DND-41 (cell line): Measurements from ENCODE around the gene KCNT1.

ENCODE experiments used
- ATAC-seq: fragments of 200-7000 bp; cut with Tn5 transposase; 3 replicates; pipeline ENCODE4 v1.9.1; 2021; ENCODE audit warnings: low read depth; ENCODE audit not compliant: insufficient read depth
- DNase-seq: peaks from one replicate; pipeline ENCODE4 v3.0.0-alpha.2; 2020
- H2AFZ ChIP-seq: 2 replicates; pipeline ENCODE4 v1.6.0; 2012; ENCODE audit warnings: low read depth, low read length
- H3K27ac ChIP-seq: 2 replicates; pipeline ENCODE4 v1.5.1; 2012; ENCODE audit warnings: low read length, inconsistent platforms
- H3K27me3 ChIP-seq: fragments of 200-600 bp; sonication (generic); 2 replicates; pipeline ENCODE4 v1.6.0; 2012; ENCODE audit warnings: low read length, mild to moderate bottlenecking, inconsistent platforms; ENCODE audit not compliant: insufficient read depth, poor library complexity
- H3K36me3 ChIP-seq: 2 replicates; pipeline ENCODE4 v1.5.1; 2012; ENCODE audit warnings: low read length, inconsistent platforms; ENCODE audit not compliant: insufficient read depth
- H3K4me1 ChIP-seq: 2 replicates; pipeline ENCODE4 v1.5.1; 2012; ENCODE audit warnings: mild to moderate bottlenecking, low read length; ENCODE audit not compliant: insufficient read depth
- H3K4me2 ChIP-seq: 2 replicates; pipeline ENCODE4 v1.6.0; 2012; ENCODE audit warnings: mild to moderate bottlenecking, moderate library complexity, low read length, inconsistent platforms; ENCODE audit not compliant: insufficient read depth
- H3K4me3 ChIP-seq, 2 experiments: fragments of 200-600 bp in 1 of 2; shearing (Covaris generic) in 1 of 2; 2 replicates each; pipeline ENCODE4 v1.5.1; 2012 to 2016; ENCODE audit warnings: inconsistent platforms in 2 of 2, low read length in 2 of 2, mild to moderate bottlenecking in 2 of 2, low read depth in 1 of 2, moderate library complexity in 1 of 2
- H3K79me2 ChIP-seq: 2 replicates; pipeline ENCODE4 v1.6.0; 2012; ENCODE audit warnings: low read length, inconsistent platforms; ENCODE audit not compliant: insufficient read depth
- H3K9ac ChIP-seq: 2 replicates; pipeline ENCODE4 v1.6.0; 2012; ENCODE audit warnings: low read depth, mild to moderate bottlenecking, inconsistent platforms, low read length, moderate library complexity
- H3K9me3 ChIP-seq: 2 replicates; pipeline ENCODE4 v1.5.1; 2012; ENCODE audit warnings: low read length, moderate library complexity, mild to moderate bottlenecking, inconsistent platforms; ENCODE audit not compliant: insufficient read depth, severe bottlenecking
- H4K20me1 ChIP-seq: 2 replicates; pipeline ENCODE4 v1.6.0; 2012; ENCODE audit warnings: low read length; ENCODE audit not compliant: insufficient read depth
- EZH2 ChIP-seq: IDR thresholded peaks from 3 replicates; pipeline ENCODE4 v1.6.1; 2012; ENCODE audit warnings: borderline replicate concordance, low read depth, mild to moderate bottlenecking, moderate library complexity, low read length, inconsistent platforms; ENCODE audit not compliant: severe bottlenecking
- TF ChIP-seq, protein P1 (sequence below): IDR thresholded peaks from 2 replicates; pipeline ENCODE4 v1.5.1; 2012; ENCODE audit warnings: borderline replicate concordance, low read length, moderate library complexity, mild to moderate bottlenecking; ENCODE audit not compliant: poor library complexity, severe bottlenecking; ENCODE audit errors: extremely low read depth

The KCNT1 gene

DNA sequence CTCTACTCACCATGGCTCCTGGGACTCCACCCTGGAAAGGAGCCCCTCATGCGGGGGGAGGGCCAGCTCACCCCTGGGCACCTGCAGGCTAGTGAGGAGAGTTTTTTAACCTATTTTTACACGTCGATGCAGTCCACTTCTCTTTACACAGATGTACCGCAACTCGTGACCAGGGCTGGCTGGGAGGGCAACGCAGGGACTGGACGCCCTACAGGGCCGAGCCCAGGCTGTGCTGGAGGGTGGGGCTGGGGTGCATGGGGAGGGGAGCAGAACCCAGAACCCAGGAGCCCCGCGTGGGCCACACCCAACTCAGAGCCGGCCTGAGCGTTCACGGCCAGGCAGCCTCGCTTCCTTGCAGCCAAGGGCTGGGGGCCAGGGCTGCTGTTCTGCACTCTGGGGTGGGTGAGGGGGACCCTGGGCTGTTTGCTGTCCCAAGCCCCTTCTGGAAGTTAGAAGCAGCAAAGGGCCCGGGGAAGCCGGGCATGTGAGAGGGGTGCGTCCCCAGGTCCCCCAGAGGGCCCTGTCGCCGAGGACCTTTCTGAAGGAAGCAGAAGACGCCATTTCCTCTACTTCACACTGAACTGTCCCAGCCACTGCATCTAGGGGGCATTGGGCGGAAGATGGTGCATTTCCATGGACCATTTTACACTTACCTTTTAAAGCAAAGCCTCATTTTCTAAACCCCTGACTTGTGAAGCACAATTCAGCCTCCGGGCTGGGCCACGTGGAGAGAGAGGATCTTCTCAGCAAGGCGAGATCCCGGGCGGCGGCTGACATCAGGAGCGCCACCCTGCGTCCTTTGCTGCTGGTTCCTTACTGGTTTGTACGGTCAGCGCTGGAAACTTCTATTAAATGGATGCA is 90.5 kb downstream of the KCNT1 start:
- no peaks in the 10 kb centered on the region for H3K27me3 ChIP-seq

DNA sequence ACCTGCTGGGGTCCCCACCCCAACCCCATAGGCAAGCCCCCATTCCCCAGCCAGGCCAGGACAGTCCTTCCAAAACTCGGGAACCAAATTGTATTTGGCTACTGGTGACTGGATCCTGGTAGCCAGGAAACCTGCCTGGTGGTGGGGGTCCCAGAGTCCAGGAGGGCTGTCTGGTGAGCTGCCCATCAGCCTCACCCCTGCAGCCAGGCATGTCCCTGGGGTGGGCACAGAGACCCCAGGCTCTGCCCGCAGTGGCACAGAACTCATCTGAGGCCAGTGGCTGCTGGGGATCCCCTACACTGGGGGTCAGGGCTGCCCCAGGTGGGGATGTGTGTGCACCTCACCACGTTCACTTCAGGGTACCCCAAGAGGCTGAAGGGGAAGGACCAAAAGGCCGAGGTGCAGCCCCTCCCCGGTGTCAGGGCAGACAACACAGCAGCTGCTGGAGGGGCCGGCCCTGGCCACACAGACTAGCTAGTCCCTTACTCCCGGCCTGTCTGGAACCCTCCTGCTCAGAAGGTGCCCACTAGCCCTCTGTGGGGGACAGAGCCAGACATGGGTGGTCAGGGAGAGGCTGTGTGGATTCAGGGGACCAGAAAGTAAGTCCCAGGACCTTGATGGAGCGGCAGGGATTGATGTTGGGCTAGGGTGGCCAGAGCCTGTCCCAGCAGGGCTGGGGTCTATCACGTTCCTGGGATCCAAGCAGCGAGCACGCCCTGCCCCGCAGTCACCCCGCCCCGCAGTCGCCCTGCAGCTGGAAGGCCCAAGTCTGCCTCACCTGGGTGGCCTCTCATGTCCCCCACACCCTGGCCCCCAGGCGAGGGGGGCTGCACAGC is 91.5 kb downstream of the KCNT1 start:
- Histone ChIP-seq H3K79me2 (no peaks in the 10 kb centered on the region), H3K9me3 (no peaks in the 10 kb centered on the region), H3K4me2 (no peak overlapping the region), H3K9ac (no peak overlapping the region), H3K36me3 (no peaks in the 10 kb centered on the region), H3K4me1 (no peaks in the 10 kb centered on the region), H4K20me1 (no peaks in the 10 kb centered on the region; the same call in 1 of the 2 replicates), H3K27me3 (no peaks in the 10 kb centered on the region), H2AFZ (no peak overlapping the region), H3K27ac (no peak overlapping the region), H3K4me3 (no peak overlapping the region)
- DNase-seq (no peak), ATAC-seq (no peak)
- TF ChIP-seq, protein P1, sequence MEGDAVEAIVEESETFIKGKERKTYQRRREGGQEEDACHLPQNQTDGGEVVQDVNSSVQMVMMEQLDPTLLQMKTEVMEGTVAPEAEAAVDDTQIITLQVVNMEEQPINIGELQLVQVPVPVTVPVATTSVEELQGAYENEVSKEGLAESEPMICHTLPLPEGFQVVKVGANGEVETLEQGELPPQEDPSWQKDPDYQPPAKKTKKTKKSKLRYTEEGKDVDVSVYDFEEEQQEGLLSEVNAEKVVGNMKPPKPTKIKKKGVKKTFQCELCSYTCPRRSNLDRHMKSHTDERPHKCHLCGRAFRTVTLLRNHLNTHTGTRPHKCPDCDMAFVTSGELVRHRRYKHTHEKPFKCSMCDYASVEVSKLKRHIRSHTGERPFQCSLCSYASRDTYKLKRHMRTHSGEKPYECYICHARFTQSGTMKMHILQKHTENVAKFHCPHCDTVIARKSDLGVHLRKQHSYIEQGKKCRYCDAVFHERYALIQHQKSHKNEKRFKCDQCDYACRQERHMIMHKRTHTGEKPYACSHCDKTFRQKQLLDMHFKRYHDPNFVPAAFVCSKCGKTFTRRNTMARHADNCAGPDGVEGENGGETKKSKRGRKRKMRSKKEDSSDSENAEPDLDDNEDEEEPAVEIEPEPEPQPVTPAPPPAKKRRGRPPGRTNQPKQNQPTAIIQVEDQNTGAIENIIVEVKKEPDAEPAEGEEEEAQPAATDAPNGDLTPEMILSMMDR, result no peak
- no peak for TF ChIP-seq EZH2

More for the DNA sequence above, 90.5 kb downstream of the KCNT1 start:
- H3K36me3 ChIP-seq, result no peaks in the 10 kb centered on the region
- no peak overlapping the region for H3K9ac ChIP-seq
- no peak for DNase-seq
- no peak overlapping the region for H3K4me2 ChIP-seq
- H3K79me2 ChIP-seq, result no peaks in the 10 kb centered on the region
- ATAC-seq, result no peak
- TF ChIP-seq EZH2, result no peak
- TF ChIP-seq, protein P1, result no peak
- H3K27ac ChIP-seq, result no peak overlapping the region
- H3K9me3 ChIP-seq, result no peaks in the 10 kb centered on the region
- no peaks in the 10 kb centered on the region; the same call in none of the 2 replicates for H4K20me1 ChIP-seq
- no peak overlapping the region for H3K4me3 ChIP-seq
- no peak overlapping the region for H2AFZ ChIP-seq
- H3K4me1 ChIP-seq, result no peaks in the 10 kb centered on the region

- H3K27me3 ChIP-seq, result no peaks in the 10 kb centered on the region
- no peak overlapping the region for H3K4me2 ChIP-seq
- H3K9ac ChIP-seq, result no peak overlapping the region
- peaks cover 1% of the 10 kb centered on the region; the same call in 1 of the 2 replicates for H4K20me1 ChIP-seq
- TF ChIP-seq, protein P1, result no peak
- no peak for TF ChIP-seq EZH2
- ATAC-seq (no peak), DNase-seq (no peak)
- H3K4me1 ChIP-seq, result no peaks in the 10 kb centered on the region
- no peak overlapping the region for H3K27ac ChIP-seq
- no peak overlapping the region for H3K4me3 ChIP-seq
- H3K36me3 ChIP-seq, result no peaks in the 10 kb centered on the region
- no peaks in the 10 kb centered on the region for H3K79me2 ChIP-seq
- H2AFZ ChIP-seq, result no peak overlapping the region
- no peaks in the 10 kb centered on the region for H3K9me3 ChIP-seq
Measured at GRCh38 chr9:135794057-135794335, 92.0 kb downstream of the KCNT1 start.
